Stimulated activated CD4-positive, alpha-beta T cell treated with anti-CD3 and anti-CD28 coated beads, Interleukin-4, amount 100 ng/mL, for 1 hour (primary cell): Measurements from ENCODE around the gene PLCB4.

Source experiments
- DNase-seq: peaks from one replicate; pipeline ENCODE4 v3.0.0-alpha.2; 2020

The PLCB4 gene

GRCh38 chr20:9334866-9335265, 266.0 kb downstream of the PLCB4 start:
- no peak for DNase-seq

GRCh38 chr20:9338101-9338500, 269.2 kb downstream of the PLCB4 start:
- DNase-seq, result no peak

- no peak for DNase-seq
These were observed 270.8 kb downstream of the PLCB4 start for GRCh38 chr20:9339708-9340107.

GRCh38 chr20:9342651-9343050, 273.8 kb downstream of the PLCB4 start:
- DNase-seq, result no peak

- no peak for DNase-seq
These were observed 275.4 kb downstream of the PLCB4 start for GRCh38 chr20:9344083-9344920.

- no peak for DNase-seq
These were observed 279.4 kb downstream of the PLCB4 start for GRCh38 chr20:9348316-9348715.

- DNase-seq, result no peak
These were observed 279.9 kb downstream of the PLCB4 start for GRCh38 chr20:9348747-9349146.

- DNase-seq, result no peak
These were observed 280.4 kb downstream of the PLCB4 start for GRCh38 chr20:9349249-9349648.

GRCh38 chr20:9352739-9353138, 283.9 kb downstream of the PLCB4 start:
- DNase-seq, result no peak

- no peak for DNase-seq
These were observed 284.5 kb downstream of the PLCB4 start for GRCh38 chr20:9353180-9353915.

GRCh38 chr20:9353916-9354276, 285.0 kb downstream of the PLCB4 start:
- no peak for DNase-seq

- DNase-seq, result no peak
These were observed 285.7 kb downstream of the PLCB4 start for GRCh38 chr20:9354579-9354978.

- no peak for DNase-seq
These were observed 289.1 kb downstream of the PLCB4 start for GRCh38 chr20:9358001-9358400.

- no peak for DNase-seq
These were observed 290.8 kb downstream of the PLCB4 start for GRCh38 chr20:9359561-9360308.

GRCh38 chr20:9360431-9360830, 291.5 kb downstream of the PLCB4 start:
- no peak for DNase-seq

- DNase-seq, result no peak
These were observed 294.8 kb downstream of the PLCB4 start for GRCh38 chr20:9363673-9364072.

GRCh38 chr20:9367328-9367727, 298.4 kb downstream of the PLCB4 start:
- no peak for DNase-seq

GRCh38 chr20:9367746-9368145, 298.9 kb downstream of the PLCB4 start:
- no peak for DNase-seq

GRCh38 chr20:9368893-9369292, 300.0 kb downstream of the PLCB4 start:
- DNase-seq, result no peak

GRCh38 chr20:9369557-9369956, 300.7 kb downstream of the PLCB4 start:
- DNase-seq, result no peak

GRCh38 chr20:9374072-9374471, 305.2 kb downstream of the PLCB4 start:
- no peak for DNase-seq

GRCh38 chr20:9374480-9374879, 305.6 kb downstream of the PLCB4 start:
- no peak for DNase-seq

- DNase-seq, result no peak
These were observed 306.4 kb downstream of the PLCB4 start for GRCh38 chr20:9375221-9375681.

GRCh38 chr20:9377007-9377406, 308.1 kb downstream of the PLCB4 start:
- no peak for DNase-seq
